T-cell (primary cell): ENCODE measurements around the gene FOXJ3. TPM values are rescaled to one million over a fixed set of nuclear protein-coding genes. Genes with fewer than 3 reads are reported as not detected.

ENCODE experiments used
- ATAC-seq, 4 experiments: fragments of 200-7000 bp in 3 of 4; fragments of 150-1000 bp in 1 of 4; cut with Tn5 transposase; replicated peaks in 1 of 4; 1 replicate in 3 of 4; 2 replicates in 1 of 4; pipeline ENCODE4 v1.10.0; 2021; ENCODE audit warnings: moderate library complexity in 3 of 4, mild to moderate bottlenecking in 2 of 4, moderate number of reproducible peaks in 1 of 4
- CTCF ChIA-PET, 2 donors: fragments of 300-600 bp; sonication (Branson Sonifier 250); formaldehyde crosslinking; loops; one replicate each; lab custom pipeline; 2022; ENCODE audit warnings: antibody characterized with exemption in 2 of 2; lab: Charles Lee
- POLR2A ChIA-PET, 2 donors: fragments of 300-600 bp; sonication (Branson Sonifier 250); formaldehyde crosslinking; loops; one replicate each; lab custom pipeline; 2022; ENCODE audit warnings: antibody characterized with exemption in 2 of 2; lab: Charles Lee
- DNase-seq, 35 experiments: peaks; one replicate each; pipeline versions ENCODE4 v3.0.0 to v3.0.0-alpha.2; 2013 to 2023
- H3K27ac ChIP-seq: one replicate; pipeline ENCODE4 v1.5.1; 2013; ENCODE audit warnings: low read length
- H3K27me3 ChIP-seq, 2 experiments: replicated peaks in 1 of 2; 1 replicate in 1 of 2; 2 replicates in 1 of 2; pipeline versions ENCODE4 v1.6.1 to v1.7.0; 2013; ENCODE audit warnings: low read length in 1 of 2, mixed read lengths in 1 of 2; ENCODE audit not compliant: control insufficient read depth in 2 of 2, insufficient read depth in 2 of 2; ENCODE audit errors: extremely low read depth in 1 of 2
- H3K36me3 ChIP-seq, 2 donors: 1 replicate in 1 of 2; 2 replicates in 1 of 2; pipeline versions ENCODE4 v1.6.1 to v1.7.0; 2013; ENCODE audit warnings: low read length in 1 of 2; ENCODE audit not compliant: control insufficient read depth in 2 of 2, insufficient read depth in 1 of 2; ENCODE audit errors: extremely low read depth in 1 of 2
- H3K4me1 ChIP-seq, 2 experiments: 1 replicate in 1 of 2; 2 replicates in 1 of 2; pipeline versions ENCODE4 v1.6.1 to v1.7.0; 2013; ENCODE audit warnings: low read length in 2 of 2, mixed read lengths in 1 of 2; ENCODE audit not compliant: insufficient read depth in 2 of 2, control insufficient read depth in 1 of 2; ENCODE audit errors: extremely low read depth in 1 of 2
- H3K4me3 ChIP-seq, 2 donors: 1 replicate in 1 of 2; 2 replicates in 1 of 2; pipeline versions ENCODE4 v1.5.1 to v1.7.0; 2013; ENCODE audit warnings: mild to moderate bottlenecking in 2 of 2, low read length in 1 of 2, moderate library complexity in 1 of 2; ENCODE audit not compliant: control insufficient read depth in 1 of 2; ENCODE audit errors: extremely low read depth in 1 of 2
- H3K9me3 ChIP-seq: 2 replicates; pipeline ENCODE4 v1.7.0; 2013
- H3K27ac Mint-ChIP-seq, 2 donors: one replicate each; pipeline ENCODE4 v1.8.0; 2020 to 2021; ENCODE audit warnings: mild to moderate bottlenecking in 2 of 2, mixed read lengths in 2 of 2
- H3K27me3 Mint-ChIP-seq, 2 donors: one replicate each; pipeline ENCODE4 v1.8.0; 2021 to 2022; ENCODE audit warnings: mixed read lengths in 2 of 2
- H3K36me3 Mint-ChIP-seq: one replicate; pipeline ENCODE4 v1.8.0; 2021; ENCODE audit warnings: mixed read lengths
- H3K4me1 Mint-ChIP-seq, 3 donors: one replicate each; pipeline ENCODE4 v1.8.0; 2020 to 2022; ENCODE audit warnings: mixed read lengths in 3 of 3, mild to moderate bottlenecking in 1 of 3
- H3K4me3 Mint-ChIP-seq, 3 donors: one replicate each; pipeline ENCODE4 v1.8.0; 2020 to 2022; ENCODE audit warnings: mild to moderate bottlenecking in 3 of 3, mixed read lengths in 3 of 3, moderate library complexity in 3 of 3
- H3K9me3 Mint-ChIP-seq, 3 donors: one replicate each; pipeline ENCODE4 v1.8.0; 2020 to 2022; ENCODE audit warnings: mixed read lengths in 3 of 3
- WGBS: methylation state at CpG from one replicate; pipeline ENCODE4 v1.1.5; 2013; ENCODE audit warnings: missing lambda C conversion rate; ENCODE audit not compliant: insufficient coverage; 5-methylcytosine and 5-hydroxymethylcytosine counted together
- total RNA-seq, 35 experiments: library from RNA in 6 of 35; stranded (reverse) in 6 of 35; fragments of 120-200 nt in 1 of 35; gene quantifications; one replicate each; pipeline versions ENCODE4 v1.2.1 to v1.2.4 and lab custom pipeline; 2013 to 2026

The FOXJ3 gene
- total RNA-seq (10 to 100 TPM; 71.4 to 87.7 (median 77.8) TPM), total RNA-seq (lab: John Stamatoyannopoulos, UW) (73.9 to 131 (median 97.8) reads per million in 29 experiments)
- total RNA-seq (2013), result 61.9 TPM

DNA sequence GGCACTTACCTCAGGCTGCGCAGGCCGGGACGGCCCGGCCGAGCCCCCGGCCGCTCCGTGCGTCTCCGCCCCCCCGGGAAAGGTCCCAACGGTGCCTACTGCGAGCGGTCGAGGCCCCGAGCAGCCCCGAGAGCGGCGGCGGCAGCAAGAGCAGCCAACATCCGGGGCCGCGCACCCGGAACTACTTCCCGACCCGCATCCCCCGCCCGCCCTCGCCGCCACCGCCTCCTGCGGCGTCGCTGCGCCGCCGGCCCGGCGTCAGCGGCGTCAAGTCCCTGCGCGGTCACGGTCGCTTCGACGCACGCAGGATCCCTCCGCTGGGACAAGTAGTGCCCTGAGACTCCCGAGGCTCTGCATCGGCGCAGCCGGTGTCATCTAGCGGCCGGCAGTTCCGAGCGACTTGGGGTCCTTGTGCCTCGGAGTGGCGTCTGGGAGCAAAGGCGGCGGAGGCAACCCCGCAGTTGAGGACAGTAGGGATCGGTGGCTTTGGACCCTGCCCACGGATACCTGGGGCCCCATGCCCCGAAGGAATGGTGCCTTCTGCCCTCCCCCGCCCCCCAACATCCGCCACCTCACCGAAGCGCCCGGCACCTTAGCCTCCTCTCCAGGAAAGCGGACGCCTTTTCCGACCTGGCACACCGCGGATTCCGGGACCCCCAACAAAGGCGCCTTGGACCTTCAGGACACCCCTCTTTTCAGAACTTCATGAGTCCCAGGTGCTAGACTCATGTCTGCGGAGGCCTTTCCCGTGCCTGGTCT lies at the start of gene FOXJ3:
FOXJ3 (minus strand) TSS at position 186 of the 759 bp plus-strand sequence. CDS start 24,142 bp downstream, outside the sequence.
- peak within 1 kb of the TSS; percentile 83 for H3K27ac ChIP-seq
- H3K4me1 Mint-ChIP-seq, result peaks cover 52 to 70% (median 57%) of the 10 kb centered on the region in 3 donors
- peak within 1 kb of the TSS; percentile 90 to 95 for H3K4me3 ChIP-seq
- POLR2A ChIA-PET, result no interaction called here
- ATAC-seq, result peak; percentile 93 to 95 (median 94)
- no peaks in the 10 kb centered on the region for H3K9me3 Mint-ChIP-seq
- H3K36me3 Mint-ChIP-seq, result peaks cover 3% of the 10 kb centered on the region
- H3K27me3 ChIP-seq, result no peaks in the 10 kb centered on the region
- H3K4me3 Mint-ChIP-seq, result peak within 1 kb of the TSS; percentile 91 to 94 (median 93)
- no peaks in the 10 kb centered on the region for H3K27me3 Mint-ChIP-seq
- peaks cover 8 to 28% of the 10 kb centered on the region in 2 experiments for H3K4me1 ChIP-seq
- CTCF ChIA-PET, result interaction anchor here in 1 of 2 donors (0.6 kb wide), 1 partner anchor 71 kb away, joined by 5 read pairs; no protein-coding TSS in a partner anchor
- H3K27ac Mint-ChIP-seq, result peak within 1 kb of the TSS; percentile 84 to 90
- WGBS, result under 1% methylated on average over 78 of the region's 79 CpGs
- DNase-seq, result peak; percentile 84 to 99 (median 91)
- H3K36me3 ChIP-seq, result no peaks in the 10 kb centered on the region
- no peaks in the 10 kb centered on the region for H3K9me3 ChIP-seq

DNA sequence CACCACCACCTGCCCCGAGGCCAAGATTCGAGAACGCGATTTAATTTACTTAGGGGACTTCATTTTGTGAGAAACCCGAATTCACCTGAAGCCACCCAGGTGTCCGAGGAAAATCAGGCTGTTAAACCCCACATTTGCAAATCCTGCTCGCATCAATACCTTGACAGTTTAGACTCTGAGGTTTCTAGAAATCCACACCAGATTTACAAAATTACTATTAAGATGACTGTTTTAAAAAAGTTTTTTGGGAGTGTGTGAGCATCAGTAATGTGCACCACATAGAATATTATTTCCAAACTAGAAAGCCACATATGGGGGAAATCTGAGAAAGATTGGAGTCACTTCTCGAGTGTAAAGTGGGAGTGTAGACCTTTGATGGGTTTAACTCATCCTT lies 46.2 kb upstream of the FOXJ3 start:
- DNase-seq (no peak), ATAC-seq (no peak)
- Mint-ChIP-seq H3K4me1 (peaks cover 0 to 13% (median 9%) of the 10 kb centered on the region in 3 donors), H3K4me3 (peak overlapping the region; percentile 44 to 68 (median 67)), H3K36me3 (no peaks in the 10 kb centered on the region), H3K27me3 (peaks cover 42 to 49% of the 10 kb centered on the region in 2 donors), H3K9me3 (no peaks in the 10 kb centered on the region), H3K27ac (no peak overlapping the region)
- POLR2A ChIA-PET, result no interaction called here
- Histone ChIP-seq H3K9me3 (no peaks in the 10 kb centered on the region), H3K36me3 (no peaks in the 10 kb centered on the region), H3K4me1 (peaks cover 2 to 7% of the 10 kb centered on the region in 2 experiments), H3K27me3 (peaks cover 9 to 22% of the 10 kb centered on the region in 2 experiments), H3K27ac (no peak overlapping the region), H3K4me3 (peak overlapping the region; percentile 23 to 60)
- WGBS, result 0% methylated on average over 4 of the region's 8 CpGs
- CTCF ChIA-PET, result no interaction called here

DNA sequence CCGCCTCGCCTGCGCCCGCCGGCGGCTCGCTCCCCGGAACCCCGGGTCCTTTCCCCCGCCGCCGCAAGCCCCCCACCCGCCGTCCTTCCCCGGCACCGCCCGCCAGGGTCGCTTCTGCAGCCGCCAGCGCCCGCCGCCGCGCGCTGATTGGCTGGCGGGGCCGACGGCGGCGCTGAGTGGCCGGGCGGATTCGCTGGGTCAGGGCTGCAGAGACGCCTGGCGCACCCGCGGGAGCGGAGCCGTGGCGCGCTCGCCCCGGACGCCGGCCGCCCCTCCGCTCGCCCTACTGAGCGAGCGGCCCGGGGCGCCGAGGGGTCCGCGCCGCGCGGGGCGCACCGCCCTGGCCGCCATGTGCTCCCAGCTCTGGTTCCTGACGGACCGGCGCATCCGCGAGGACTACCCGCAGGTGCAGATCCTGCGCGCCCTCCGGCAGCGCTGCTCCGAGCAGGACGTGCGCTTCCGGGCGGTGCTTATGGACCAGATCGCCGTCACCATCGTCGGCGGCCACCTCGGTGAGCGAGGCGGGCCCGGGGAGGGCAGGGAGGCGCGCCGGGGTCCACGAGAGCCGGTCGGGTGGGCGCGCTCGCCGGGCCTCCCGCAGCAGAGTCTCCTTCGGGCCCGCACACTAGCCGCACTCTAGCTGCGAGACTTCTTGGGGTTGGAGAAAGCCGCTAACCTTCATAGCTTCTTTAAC lies 45.7 kb upstream of the FOXJ3 start, which contains the start of gene RIMKLA:
RIMKLA (plus strand) TSS at position 207 of the 694 bp plus-strand sequence; CDS start at position 350, 143 bp downstream.
- Histone ChIP-seq H3K36me3 (no peaks in the 10 kb centered on the region), H3K4me3 (peak within 1 kb of the TSS; percentile 23 to 60), H3K4me1 (peaks cover 2 to 7% of the 10 kb centered on the region in 2 experiments), H3K9me3 (no peaks in the 10 kb centered on the region), H3K27ac (no peak within 1 kb of the TSS), H3K27me3 (peaks cover 9 to 19% of the 10 kb centered on the region in 2 experiments)
- H3K9me3 Mint-ChIP-seq, result no peaks in the 10 kb centered on the region
- peaks cover 0 to 13% (median 9%) of the 10 kb centered on the region in 3 donors for H3K4me1 Mint-ChIP-seq
- H3K27me3 Mint-ChIP-seq, result peaks cover 42 to 49% of the 10 kb centered on the region in 2 donors
- ATAC-seq (peak; percentile 76 to 92 (median 84)), DNase-seq (peak in 24 of 35 experiments; percentile 1 to 49 (median 11))
- ChIA-PET POLR2A (no interaction called here), CTCF (no interaction called here)
- peak within 1 kb of the TSS; percentile 74 to 78 (median 77) for H3K4me3 Mint-ChIP-seq
- WGBS, result under 1% methylated on average over 101 of the region's 101 CpGs
- no peaks in the 10 kb centered on the region for H3K36me3 Mint-ChIP-seq
- H3K27ac Mint-ChIP-seq, result no peak within 1 kb of the TSS

DNA sequence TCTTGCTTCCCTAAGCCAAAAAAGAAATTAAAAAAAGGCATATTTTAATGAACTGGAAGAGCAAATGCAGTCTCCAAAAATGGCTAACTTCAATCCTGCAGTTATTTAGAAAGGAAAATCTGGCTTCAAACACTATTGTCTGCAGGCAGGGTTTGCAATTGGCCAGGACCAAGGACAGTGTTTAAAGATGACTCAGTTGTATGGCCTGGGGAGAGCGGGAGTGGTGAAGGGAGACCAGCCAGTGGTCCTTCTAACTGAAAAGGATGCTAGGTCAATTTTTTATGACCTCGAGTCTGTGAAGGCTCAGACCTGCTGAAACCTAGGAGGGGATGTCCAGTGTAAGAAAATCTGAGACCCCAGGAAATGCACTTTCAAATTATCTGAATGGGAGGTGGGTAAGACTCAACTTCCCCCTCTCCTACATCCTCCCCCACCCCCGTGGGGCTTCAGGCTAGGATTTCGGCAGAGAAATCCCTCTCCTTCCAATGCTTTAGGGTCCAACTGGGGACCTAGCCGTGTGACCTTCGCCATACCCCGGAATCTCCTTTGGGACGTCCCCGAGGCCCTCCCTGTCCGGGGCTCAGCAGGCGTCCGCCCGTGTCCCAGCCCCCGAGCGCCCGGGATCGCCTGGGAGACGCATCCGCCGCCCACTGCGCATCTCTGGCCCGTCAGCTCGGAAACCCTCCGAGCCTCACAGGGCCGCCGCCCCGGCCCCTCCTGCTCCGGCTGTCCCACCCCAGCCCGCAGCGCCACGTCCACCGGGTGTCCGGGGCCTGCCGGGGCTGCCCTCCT lies 45.0 kb upstream of the FOXJ3 start:
- H3K27ac Mint-ChIP-seq, result no peak overlapping the region
- H3K4me3 ChIP-seq, result peak overlapping the region in 1 of 2 donors; percentile 35
- H3K4me1 ChIP-seq, result peaks cover 2 to 7% of the 10 kb centered on the region in 2 experiments
- H3K4me3 Mint-ChIP-seq, result peak overlapping the region; percentile 74 to 78 (median 77)
- H3K36me3 ChIP-seq, result no peaks in the 10 kb centered on the region
- H3K27ac ChIP-seq, result no peak overlapping the region
- peaks cover 41 to 48% of the 10 kb centered on the region in 2 donors for H3K27me3 Mint-ChIP-seq
- no peaks in the 10 kb centered on the region for H3K9me3 ChIP-seq
- H3K4me1 Mint-ChIP-seq, result peaks cover 0 to 13% (median 9%) of the 10 kb centered on the region in 3 donors
- ChIA-PET CTCF (no interaction called here), POLR2A (no interaction called here)
- peak in 2 of 4 experiments; percentile 46 to 58 for ATAC-seq
- H3K36me3 Mint-ChIP-seq, result no peaks in the 10 kb centered on the region
- 3% methylated on average over 32 of the region's 34 CpGs for WGBS
- no peaks in the 10 kb centered on the region for H3K9me3 Mint-ChIP-seq
- peak in 4 of 35 experiments; percentile 1 to 6 (median 4) for DNase-seq
- peaks cover 9 to 19% of the 10 kb centered on the region in 2 experiments for H3K27me3 ChIP-seq

DNA sequence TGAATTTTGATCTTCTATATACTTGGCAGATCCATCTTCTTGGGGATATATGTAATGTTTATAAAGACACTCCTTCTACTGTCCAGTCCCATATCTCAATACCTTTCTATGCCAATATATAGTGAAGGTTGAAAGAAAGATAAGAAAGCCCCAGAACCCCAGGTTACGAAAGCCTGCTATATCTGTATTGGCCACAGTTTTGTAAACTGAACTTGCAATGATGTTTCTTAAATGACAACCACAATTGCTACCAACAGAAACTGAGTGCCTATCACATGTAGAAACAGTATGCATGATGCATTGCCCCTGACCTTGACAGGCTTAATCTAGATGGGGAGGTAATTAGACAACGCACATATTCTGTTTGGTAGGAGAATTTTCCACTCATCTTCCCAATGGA lies 37.8 kb upstream of the FOXJ3 start:
- Histone ChIP-seq H3K27me3 (peaks cover 3 to 7% of the 10 kb centered on the region in 2 experiments), H3K36me3 (no peaks in the 10 kb centered on the region), H3K9me3 (no peaks in the 10 kb centered on the region), H3K4me1 (no peaks in the 10 kb centered on the region), H3K4me3 (no peak overlapping the region), H3K27ac (no peak overlapping the region)
- no peak for DNase-seq
- CTCF ChIA-PET, result no interaction called here
- WGBS, result no CpG with 5 or more reads among the region's 2 CpGs
- no peaks in the 10 kb centered on the region for H3K9me3 Mint-ChIP-seq
- H3K4me3 Mint-ChIP-seq, result no peak overlapping the region
- H3K27ac Mint-ChIP-seq, result no peak overlapping the region
- no peak for ATAC-seq
- no peaks in the 10 kb centered on the region for H3K4me1 Mint-ChIP-seq
- peaks cover 21 to 30% of the 10 kb centered on the region in 2 donors for H3K27me3 Mint-ChIP-seq
- POLR2A ChIA-PET, result no interaction called here
- no peaks in the 10 kb centered on the region for H3K36me3 Mint-ChIP-seq
